T follicular helper cell (primary cell): Measurements from ENCODE around the gene SLC4A2.

Experiments
- DNase-seq: peaks from one replicate; pipeline ENCODE4 v3.0.0-alpha.2; 2020; ENCODE audit warnings: low read depth

Gene SLC4A2

DNA sequence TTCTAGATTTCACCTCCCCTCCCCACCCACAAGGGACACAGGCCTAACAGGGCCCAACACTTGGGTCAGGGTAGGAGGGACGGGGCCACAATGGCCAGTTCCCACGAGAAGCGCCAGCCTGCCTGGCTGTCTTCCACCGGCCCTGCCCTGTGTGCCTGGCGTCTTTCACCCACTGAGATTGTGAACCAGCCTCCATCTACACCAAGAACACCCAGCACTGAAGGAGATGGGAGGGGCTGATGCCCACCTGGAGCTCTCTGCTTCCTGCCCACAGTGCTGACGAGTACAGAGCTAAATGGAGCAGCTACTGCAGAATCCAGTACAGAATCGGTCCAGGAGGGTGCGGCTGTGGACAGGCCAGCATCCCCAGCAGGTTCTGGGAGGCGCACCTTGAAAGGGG, 13.4 kb upstream of the SLC4A2 start:
- no peak for DNase-seq

- DNase-seq = no peak
Measured at GRCh38 chr7:151046603-151047573, 12.5 kb upstream of the SLC4A2 start.

GRCh38 chr7:151047976-151048815, 11.2 kb upstream of the SLC4A2 start, which contains the start of gene ASIC3:
TSS of gene ASIC3 (plus strand) at chr7:151048531. CDS start at chr7:151048886, 355 bp downstream.
- no peak for DNase-seq

DNA sequence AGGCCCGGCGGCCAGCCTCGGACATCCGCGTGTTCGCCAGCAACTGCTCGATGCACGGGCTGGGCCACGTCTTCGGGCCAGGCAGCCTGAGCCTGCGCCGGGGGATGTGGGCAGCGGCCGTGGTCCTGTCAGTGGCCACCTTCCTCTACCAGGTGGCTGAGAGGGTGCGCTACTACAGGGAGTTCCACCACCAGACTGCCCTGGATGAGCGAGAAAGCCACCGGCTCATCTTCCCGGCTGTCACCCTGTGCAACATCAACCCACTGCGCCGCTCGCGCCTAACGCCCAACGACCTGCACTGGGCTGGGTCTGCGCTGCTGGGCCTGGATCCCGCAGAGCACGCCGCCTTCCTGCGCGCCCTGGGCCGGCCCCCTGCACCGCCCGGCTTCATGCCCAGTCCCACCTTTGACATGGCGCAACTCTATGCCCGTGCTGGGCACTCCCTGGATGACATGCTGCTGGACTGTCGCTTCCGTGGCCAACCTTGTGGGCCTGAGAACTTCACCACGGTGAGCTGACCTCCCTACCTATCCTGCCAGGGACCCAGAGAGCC, 10.4 kb upstream of the SLC4A2 start:
- DNase-seq = no peak

- DNase-seq = peak; percentile 49
Measured at GRCh38 chr7:151051108-151051507, 8.3 kb upstream of the SLC4A2 start.

DNA sequence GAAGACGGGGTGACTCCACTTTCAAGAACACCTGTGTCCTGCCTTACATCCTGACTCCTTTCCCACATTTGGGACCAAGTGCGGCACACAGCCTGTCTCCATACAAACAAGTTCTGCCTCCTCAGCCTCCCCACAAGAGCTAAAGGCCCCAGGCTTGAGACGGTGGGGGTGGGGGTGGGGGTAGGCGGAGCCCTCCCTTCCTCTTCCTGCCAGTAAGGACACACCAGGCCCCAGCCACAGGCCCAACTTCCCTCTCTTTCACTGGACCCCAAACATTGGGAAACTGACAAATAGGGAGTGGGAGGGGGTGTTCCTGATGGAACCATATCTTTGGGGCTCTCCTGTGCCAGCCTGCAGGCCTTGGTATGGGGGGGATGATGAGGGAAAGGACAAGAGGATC, 6.3 kb upstream of the SLC4A2 start:
- no peak for DNase-seq

DNA sequence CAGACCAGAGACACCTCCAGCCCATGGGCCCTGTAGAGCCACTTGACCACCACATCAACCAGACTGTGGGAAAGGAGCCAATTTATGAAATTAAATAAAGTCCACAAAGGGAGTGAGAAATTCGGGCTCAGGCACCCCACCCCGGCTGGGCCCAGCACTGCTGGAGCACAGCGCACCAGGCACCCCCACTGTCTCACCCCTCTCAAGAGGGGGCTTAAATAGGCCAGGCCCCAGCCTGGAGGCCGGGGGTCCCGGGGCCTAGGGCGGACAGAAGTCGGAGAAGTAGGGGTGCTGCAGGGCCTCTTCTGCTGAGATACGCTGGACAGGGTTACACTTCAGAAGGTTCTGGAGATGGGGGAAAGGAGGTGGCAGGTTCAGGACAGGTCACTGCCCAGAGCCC, 5.6 kb upstream of the SLC4A2 start:
- DNase-seq = no peak

GRCh38 chr7:151056283-151056665, 3.1 kb upstream of the SLC4A2 start:
- DNase-seq = no peak

GRCh38 chr7:151056666-151057505, 2.5 kb upstream of the SLC4A2 start:
- no peak for DNase-seq

GRCh38 chr7:151057506-151057988, 1.8 kb upstream of the SLC4A2 start, which contains the start of gene CDK5:
TSS of gene CDK5 (minus strand) at chr7:151057897. CDS start at chr7:151057848, 49 bp downstream.
- no peak for DNase-seq

DNA sequence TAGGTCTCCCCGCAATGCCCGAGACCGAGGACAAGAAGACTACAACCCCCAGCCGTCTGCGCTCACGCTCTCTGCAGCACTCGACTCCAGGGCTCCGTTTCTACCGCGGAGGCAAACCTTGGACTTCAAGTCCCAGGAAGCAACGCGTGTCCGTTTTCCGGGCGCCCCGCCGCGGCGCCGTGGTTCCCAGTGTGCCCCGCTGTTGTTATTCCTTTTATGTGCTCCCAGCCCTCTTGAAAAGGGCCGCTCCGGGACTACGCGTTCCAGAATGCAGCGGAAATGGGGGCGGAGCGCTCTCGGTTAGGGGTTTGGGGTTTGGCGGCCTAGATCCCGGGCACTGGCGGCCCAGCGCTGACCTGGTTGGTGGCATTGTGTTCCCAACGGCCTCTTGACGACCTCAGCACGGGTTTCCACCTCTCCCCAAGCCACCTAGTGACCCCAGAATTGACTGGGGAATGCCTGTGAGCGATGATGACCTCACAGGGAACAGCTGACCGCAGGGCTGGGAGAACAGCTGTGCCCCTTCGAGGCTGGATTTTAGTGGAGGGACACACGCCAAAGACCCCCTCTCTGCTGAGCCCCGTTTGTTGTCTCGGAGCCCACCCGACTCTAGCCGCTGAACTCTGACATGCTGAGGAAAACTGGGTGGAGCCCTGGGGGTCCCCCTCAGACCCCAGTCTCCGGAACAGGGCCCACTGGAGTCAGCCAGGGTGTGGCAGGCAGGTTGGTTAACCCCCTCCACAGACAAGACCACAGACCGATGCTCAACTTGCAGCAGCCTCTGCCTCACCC, 1.2 kb upstream of the SLC4A2 start:
- peak; percentile 97 for DNase-seq

DNA sequence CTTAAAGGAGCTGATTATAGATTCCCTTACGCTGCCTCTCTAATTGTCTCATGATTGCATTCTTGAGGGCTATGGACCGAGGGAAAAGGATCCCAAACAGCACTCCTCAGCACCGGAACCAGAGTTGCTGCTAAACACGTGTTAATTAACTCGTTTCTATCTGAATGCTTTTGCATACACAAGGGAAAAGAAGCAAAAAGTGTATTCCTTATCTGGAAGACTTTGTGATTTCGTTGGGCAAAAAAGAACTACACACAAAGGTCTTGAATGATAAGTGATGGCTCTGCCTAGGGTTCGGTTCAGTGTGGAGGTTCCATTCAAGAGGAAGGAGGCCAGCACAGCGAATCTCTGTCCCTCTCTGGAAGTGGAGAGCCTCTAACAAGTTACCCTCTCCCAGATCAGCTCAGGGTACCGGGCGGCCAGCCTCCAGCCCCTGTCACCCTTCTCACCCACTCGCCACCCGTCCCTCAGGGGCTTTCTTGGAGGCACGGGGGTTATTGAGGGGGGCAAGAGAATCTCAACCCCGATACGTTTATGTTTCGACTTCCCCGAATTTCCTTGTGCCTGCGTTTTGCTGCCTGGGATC, 515 bp upstream of the SLC4A2 start:
- no peak for DNase-seq

- no peak for DNase-seq
Measured at GRCh38 chr7:151060113-151060415, 675 bp downstream of the SLC4A2 start.

GRCh38 chr7:151060416-151061212, 1.2 kb downstream of the SLC4A2 start:
- DNase-seq = no peak

GRCh38 chr7:151061213-151062110, 2.1 kb downstream of the SLC4A2 start:
- no peak for DNase-seq

GRCh38 chr7:151062111-151062398, 2.7 kb downstream of the SLC4A2 start:
- no peak for DNase-seq

DNA sequence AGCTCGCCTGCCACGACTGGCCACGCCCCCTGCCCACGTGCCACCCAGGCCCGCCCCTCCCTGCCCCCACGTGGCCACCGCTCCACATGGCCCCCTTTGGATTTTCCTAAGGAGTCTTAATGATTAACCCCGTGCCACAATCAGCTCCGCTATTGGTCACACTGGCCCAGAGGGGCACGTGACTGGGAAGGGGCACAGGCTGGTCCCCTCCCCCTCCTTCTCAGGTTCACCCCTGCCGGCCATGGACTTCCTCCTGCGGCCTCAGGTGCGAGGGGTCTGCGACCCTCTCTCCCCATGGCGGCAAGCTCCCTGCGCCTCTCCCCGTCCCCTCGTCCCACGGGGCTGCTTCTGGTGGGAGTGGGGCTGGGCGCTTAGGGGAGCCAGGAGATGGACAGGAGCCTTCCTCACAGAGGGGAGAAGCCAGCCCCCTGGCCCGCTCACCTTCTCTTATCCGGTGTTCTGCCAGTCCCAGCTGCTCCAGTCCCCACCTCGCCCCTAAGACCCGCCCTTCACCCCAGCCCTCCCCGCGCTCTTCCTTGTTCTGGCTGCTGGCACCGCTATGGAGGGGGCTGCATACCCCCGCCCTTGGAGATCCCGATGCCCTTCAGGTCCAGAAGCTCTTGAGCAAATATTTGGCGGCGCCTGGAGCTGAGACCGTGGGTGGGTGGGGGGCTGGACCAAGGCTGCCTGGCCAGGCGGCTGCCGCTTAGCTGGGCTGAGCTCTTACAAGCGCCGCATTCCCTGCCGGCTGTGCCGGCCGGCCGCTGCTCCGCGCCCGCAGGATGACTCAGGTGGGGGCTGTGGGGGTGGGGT, 3.2 kb downstream of the SLC4A2 start:
- no peak for DNase-seq

DNA sequence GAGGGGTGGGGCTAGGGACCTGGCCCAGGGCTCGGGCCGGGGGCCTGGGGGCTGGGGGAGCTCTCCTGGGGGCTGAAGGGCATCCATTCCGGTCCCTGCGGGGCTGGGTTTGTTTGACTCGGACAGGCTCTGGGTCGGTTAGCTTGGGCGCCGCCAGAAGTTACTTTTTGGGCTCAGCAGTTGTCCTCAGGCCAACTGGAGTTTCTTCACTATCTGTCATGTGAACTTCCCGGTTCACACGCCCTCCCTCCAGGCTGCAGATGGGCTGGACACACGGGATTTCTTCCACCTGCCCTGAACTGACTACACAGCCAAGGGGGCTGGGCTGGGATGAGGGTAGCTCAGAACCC, 3.8 kb downstream of the SLC4A2 start:
- DNase-seq = no peak
